C4-2B (cell line): ENCODE results near the gene PAAF1.

Experiments
- H3K27ac ChIP-seq: fragments of 450-650 bp; 2 replicates; pipeline ENCODE4 v1.5.1; 2017
- ZFX ChIP-seq: fragments of 450-650 bp; IDR thresholded peaks from 2 replicates; pipeline ENCODE4 v1.6.1; 2017
- TF ChIP-seq, protein P1 (sequence below): fragments of 450-650 bp; conservative IDR thresholded peaks from 2 replicates; pipeline ENCODE4 v1.5.1; 2017; ENCODE audit warnings: mild to moderate bottlenecking

PAAF1 gene

GRCh38 chr11:73852049-73852448 lies 24.8 kb upstream of the PAAF1 start:
- H3K27ac ChIP-seq: no peak overlapping the region
- TF ChIP-seq, protein P1, sequence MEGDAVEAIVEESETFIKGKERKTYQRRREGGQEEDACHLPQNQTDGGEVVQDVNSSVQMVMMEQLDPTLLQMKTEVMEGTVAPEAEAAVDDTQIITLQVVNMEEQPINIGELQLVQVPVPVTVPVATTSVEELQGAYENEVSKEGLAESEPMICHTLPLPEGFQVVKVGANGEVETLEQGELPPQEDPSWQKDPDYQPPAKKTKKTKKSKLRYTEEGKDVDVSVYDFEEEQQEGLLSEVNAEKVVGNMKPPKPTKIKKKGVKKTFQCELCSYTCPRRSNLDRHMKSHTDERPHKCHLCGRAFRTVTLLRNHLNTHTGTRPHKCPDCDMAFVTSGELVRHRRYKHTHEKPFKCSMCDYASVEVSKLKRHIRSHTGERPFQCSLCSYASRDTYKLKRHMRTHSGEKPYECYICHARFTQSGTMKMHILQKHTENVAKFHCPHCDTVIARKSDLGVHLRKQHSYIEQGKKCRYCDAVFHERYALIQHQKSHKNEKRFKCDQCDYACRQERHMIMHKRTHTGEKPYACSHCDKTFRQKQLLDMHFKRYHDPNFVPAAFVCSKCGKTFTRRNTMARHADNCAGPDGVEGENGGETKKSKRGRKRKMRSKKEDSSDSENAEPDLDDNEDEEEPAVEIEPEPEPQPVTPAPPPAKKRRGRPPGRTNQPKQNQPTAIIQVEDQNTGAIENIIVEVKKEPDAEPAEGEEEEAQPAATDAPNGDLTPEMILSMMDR: no peak
- no peak for TF ChIP-seq ZFX

- TF ChIP-seq, protein P1: no peak
- no peak for TF ChIP-seq ZFX
These were observed 22.1 kb upstream of the PAAF1 start for GRCh38 chr11:73854680-73855079.

DNA sequence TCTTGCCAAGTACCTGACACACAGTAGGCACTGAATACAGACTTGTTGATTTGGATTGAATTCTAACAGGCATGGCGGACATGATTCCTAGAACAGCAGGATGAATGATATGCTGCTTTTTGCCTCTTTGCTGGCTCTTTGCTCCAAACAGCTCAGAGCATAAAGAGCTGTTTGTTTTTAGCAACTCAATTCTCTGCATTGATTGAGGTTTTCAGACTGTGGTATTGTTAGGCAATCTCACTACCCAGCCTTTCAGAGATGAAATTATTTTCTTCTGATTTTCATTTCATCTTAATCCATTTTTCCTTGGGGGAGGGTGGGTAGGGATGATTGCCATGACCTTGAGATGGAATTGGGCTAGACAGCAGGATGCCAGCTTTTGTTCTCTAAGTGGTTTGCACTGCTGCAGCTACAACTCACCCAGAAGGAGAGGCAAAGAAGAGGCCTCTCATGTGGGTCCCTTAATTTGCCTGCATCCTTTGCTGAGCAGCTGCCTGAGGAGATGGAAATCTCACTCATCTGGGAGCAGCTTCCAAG lies 20.7 kb upstream of the PAAF1 start:
- no peak for TF ChIP-seq ZFX
- TF ChIP-seq, protein P1: no peak
- H3K27ac ChIP-seq: no peak overlapping the region

More at GRCh38 chr11:73854680-73855079, 22.1 kb upstream of the PAAF1 start:
- no peak overlapping the region for H3K27ac ChIP-seq

- no peak overlapping the region for H3K27ac ChIP-seq
- no peak for TF ChIP-seq ZFX
- TF ChIP-seq, protein P1: no peak
These were observed 17.1 kb upstream of the PAAF1 start for GRCh38 chr11:73859671-73860070.

- H3K27ac ChIP-seq: no peak overlapping the region
- TF ChIP-seq ZFX: no peak
- TF ChIP-seq, protein P1: no peak
These were observed 16.6 kb upstream of the PAAF1 start for GRCh38 chr11:73860202-73860601.

DNA sequence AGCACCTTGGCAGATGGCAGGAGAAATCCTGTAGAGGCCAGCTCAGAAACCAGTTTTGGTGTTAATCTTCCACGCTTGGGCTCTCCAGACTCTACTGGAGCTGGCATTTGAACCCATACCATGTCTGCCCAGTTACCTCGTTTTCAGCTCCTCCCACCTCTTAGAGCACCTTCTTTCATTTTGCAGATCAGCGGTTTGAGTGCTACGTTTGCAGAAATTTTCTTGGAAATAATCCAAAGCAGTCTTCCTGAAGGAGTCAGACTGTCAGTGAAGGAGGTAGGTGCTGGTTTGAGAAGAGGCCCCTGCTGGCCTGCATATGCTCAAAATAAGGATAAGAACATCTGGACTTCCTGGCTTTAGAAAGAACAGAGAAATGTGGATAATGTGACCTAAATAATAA lies 13.8 kb upstream of the PAAF1 start:
- no peak overlapping the region for H3K27ac ChIP-seq

DNA sequence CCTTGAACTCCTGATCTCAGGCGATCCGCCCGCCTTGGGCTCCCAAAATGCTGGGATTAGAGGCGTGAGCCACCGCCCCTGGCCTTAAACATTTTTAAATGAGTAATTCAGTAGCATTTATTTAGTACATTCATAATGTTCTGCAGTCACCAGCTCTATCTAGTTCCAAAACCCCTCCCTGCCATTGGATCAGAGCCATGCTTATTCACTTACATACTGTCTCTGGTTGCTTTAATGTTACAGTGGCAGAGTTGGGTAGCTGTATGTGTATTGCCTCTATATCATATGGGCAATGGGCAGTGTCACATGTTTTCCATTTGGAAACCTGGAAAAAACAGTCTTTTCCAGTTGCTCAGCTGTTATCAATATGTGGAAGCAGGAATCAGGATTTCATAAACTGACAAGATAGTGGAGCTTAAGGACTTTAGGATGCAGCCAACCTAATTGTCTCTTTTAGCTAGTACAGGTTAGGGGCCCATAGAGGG lies 10.7 kb upstream of the PAAF1 start:
- TF ChIP-seq ZFX: no peak
- TF ChIP-seq, protein P1: no peak
- H3K27ac ChIP-seq: no peak overlapping the region

More for the DNA sequence above, 13.8 kb upstream of the PAAF1 start:
- TF ChIP-seq, protein P1: no peak
- no peak for TF ChIP-seq ZFX
